Glutamatergic neuron (in vitro differentiated cells): ENCODE measurements around the gene MYPOP. TPM values are rescaled to one million over a fixed set of nuclear protein-coding genes. Genes with fewer than 3 reads are reported as not detected.

Experiments
- DNase-seq: peaks from one replicate; pipeline ENCODE4 v3.0.0; 2022
- H3K27ac Mint-ChIP-seq: one replicate; pipeline ENCODE4 v1.8.0; 2020; ENCODE audit warnings: mild to moderate bottlenecking, mixed read lengths, inconsistent platforms; ENCODE audit not compliant: unreplicated experiment
- H3K27me3 Mint-ChIP-seq: one replicate; pipeline ENCODE4 v1.8.0; 2020; ENCODE audit warnings: mild to moderate bottlenecking, moderate library complexity, mixed read lengths, inconsistent platforms; ENCODE audit not compliant: unreplicated experiment
- H3K36me3 Mint-ChIP-seq: one replicate; pipeline ENCODE4 v1.8.0; 2020; ENCODE audit warnings: mild to moderate bottlenecking, mixed read lengths, inconsistent platforms; ENCODE audit not compliant: unreplicated experiment
- H3K4me1 Mint-ChIP-seq: one replicate; pipeline ENCODE4 v1.8.0; 2020; ENCODE audit warnings: mild to moderate bottlenecking, low read depth, mixed read lengths, inconsistent platforms; ENCODE audit not compliant: unreplicated experiment
- H3K4me3 Mint-ChIP-seq: one replicate; pipeline ENCODE4 v1.8.0; 2020; ENCODE audit warnings: mild to moderate bottlenecking, mixed read lengths, inconsistent platforms; ENCODE audit not compliant: unreplicated experiment
- H3K9me3 Mint-ChIP-seq: one replicate; pipeline ENCODE4 v1.8.0; 2020; ENCODE audit warnings: mild to moderate bottlenecking, moderate library complexity, mixed read lengths, inconsistent platforms; ENCODE audit not compliant: unreplicated experiment
- total RNA-seq: library from RNA; stranded (reverse); fragmentation: NEBNext Ultra II Directional; extraction: Animal tissue kit (Norgen Biotek cat#: 25700); gene quantifications from one replicate; pipeline ENCODE4 v1.2.1, GENCODE V29; 2021; ENCODE audit not compliant: unreplicated experiment
- TF ChIP-seq, protein P1 (sequence below): fragments of 200-600 bp; sonication (generic); IDR thresholded peaks from one replicate; pipeline ENCODE4 v1.5.0; 2021; ENCODE audit not compliant: partially characterized antibody, unreplicated experiment

MYPOP gene
- total RNA-seq, 1 donor from 2014 or later, result 7.1 TPM

DNA sequence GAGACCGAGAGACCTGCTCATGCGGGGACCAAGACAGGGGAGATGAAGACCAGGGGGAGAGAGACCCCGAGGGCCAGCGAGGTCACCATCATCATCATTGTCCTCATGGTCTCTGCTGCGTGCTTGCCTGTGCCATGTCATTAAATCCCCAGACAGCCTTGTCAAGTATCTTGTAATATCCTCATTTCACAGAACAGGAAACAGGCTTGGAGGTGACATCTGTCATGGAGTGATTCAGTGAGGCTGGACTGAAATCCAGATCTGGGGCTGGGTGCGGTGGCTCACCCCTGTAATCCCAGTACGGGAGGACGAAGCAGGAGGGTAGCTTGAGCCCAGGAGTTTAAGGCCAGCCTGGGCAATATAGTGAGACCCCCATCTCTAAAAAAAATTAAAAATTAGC lies 18.0 kb upstream of the MYPOP start:
- no peak overlapping the region for H3K4me3 Mint-ChIP-seq
- H3K27ac Mint-ChIP-seq, result no peak overlapping the region

DNA sequence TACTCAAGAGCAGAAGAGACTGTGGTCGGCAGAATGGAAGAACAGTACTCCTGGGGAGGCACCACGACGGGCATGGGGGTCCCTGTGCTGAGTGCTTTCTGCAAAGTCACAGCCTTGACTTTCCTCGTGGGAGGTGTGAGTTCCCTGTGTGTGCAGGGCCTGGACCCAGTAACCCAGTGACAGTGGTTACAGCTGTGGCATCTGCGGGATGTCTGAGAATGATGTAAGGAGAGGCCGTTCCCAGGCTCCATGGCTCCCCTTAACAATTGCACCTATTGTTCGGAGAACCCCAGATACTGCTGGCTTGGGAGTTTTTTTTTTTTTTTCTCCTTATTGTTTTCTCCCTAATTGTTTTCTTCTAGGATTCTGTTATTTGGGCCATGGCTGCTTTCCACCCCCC lies 17.3 kb upstream of the MYPOP start:
- Mint-ChIP-seq H3K27me3 (peaks cover 6% of the 10 kb centered on the region), H3K4me1 (peaks cover 3% of the 10 kb centered on the region), H3K27ac (no peak overlapping the region), H3K9me3 (peaks cover 2% of the 10 kb centered on the region), H3K36me3 (no peaks in the 10 kb centered on the region), H3K4me3 (no peak overlapping the region)
- no peak for DNase-seq
- TF ChIP-seq, protein P1, sequence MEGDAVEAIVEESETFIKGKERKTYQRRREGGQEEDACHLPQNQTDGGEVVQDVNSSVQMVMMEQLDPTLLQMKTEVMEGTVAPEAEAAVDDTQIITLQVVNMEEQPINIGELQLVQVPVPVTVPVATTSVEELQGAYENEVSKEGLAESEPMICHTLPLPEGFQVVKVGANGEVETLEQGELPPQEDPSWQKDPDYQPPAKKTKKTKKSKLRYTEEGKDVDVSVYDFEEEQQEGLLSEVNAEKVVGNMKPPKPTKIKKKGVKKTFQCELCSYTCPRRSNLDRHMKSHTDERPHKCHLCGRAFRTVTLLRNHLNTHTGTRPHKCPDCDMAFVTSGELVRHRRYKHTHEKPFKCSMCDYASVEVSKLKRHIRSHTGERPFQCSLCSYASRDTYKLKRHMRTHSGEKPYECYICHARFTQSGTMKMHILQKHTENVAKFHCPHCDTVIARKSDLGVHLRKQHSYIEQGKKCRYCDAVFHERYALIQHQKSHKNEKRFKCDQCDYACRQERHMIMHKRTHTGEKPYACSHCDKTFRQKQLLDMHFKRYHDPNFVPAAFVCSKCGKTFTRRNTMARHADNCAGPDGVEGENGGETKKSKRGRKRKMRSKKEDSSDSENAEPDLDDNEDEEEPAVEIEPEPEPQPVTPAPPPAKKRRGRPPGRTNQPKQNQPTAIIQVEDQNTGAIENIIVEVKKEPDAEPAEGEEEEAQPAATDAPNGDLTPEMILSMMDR, result no peak

More for the DNA sequence above, 18.0 kb upstream of the MYPOP start:
- Mint-ChIP-seq H3K27me3 (peaks cover 6% of the 10 kb centered on the region), H3K36me3 (no peaks in the 10 kb centered on the region), H3K4me1 (peaks cover 3% of the 10 kb centered on the region), H3K9me3 (peaks cover 2% of the 10 kb centered on the region)
- TF ChIP-seq, protein P1, result no peak
- no peak for DNase-seq

DNA sequence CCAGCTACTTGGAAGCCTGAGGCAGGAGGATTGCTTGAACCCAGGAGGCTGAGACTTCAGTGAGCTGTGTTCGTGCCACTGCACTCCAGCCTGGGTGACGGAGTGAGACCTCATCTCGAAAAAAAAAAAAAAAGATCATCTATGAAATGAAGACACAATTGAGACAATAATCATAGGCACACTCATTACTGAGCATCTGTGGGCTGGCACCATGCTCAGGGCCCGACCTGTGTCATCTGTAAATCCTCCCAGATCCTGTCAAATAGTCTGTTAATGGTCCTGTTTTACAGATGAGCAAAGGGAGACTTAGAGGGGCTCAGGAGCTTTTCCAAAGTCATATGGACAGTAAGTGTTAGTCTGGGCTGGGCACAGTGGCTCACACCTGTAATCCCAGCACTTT lies 16.3 kb upstream of the MYPOP start:
- H3K27ac Mint-ChIP-seq, result no peak overlapping the region
- H3K4me3 Mint-ChIP-seq, result no peak overlapping the region
- H3K27me3 Mint-ChIP-seq, result peaks cover 6% of the 10 kb centered on the region
- H3K9me3 Mint-ChIP-seq, result peaks cover 2% of the 10 kb centered on the region
- H3K36me3 Mint-ChIP-seq, result no peaks in the 10 kb centered on the region
- TF ChIP-seq, protein P1, result no peak
- DNase-seq, result no peak
- peaks cover 3% of the 10 kb centered on the region for H3K4me1 Mint-ChIP-seq

DNA sequence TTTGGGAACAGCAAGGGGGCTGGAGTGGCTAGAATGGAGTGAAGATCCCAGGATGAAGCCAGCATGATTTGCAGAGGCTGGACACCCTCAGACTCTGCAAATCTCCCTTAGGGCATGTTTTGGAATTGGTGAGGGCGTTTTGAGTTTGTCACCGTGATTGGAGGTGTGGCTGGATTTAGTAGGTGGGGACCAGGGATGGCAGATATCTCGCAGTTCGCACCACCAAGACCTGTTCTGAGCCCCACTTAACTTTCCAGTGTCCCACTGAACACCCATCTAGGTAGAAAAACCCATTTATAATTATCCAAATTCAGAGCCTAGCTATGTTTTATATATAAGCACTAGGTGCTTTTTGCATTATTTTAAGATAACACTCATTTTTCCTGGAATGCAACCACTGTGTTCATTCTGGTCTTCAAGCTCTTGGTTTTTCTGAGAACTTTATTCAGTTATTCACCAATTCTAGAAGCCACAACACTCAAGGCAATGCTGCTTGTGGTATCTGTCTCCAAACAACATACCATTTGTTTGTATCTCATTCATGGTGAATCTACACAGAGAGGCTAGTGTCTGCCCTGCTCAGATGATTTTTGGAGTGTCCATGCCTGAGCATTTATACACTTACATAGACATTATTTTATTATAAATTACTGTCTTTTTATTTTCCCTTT lies 15.1 kb upstream of the MYPOP start:
- Mint-ChIP-seq H3K27me3 (peaks cover 8% of the 10 kb centered on the region), H3K4me1 (peaks cover 3% of the 10 kb centered on the region), H3K36me3 (no peaks in the 10 kb centered on the region), H3K4me3 (no peak overlapping the region), H3K27ac (no peak overlapping the region), H3K9me3 (peaks cover 5% of the 10 kb centered on the region)
- TF ChIP-seq, protein P1, result no peak
- no peak for DNase-seq
